DMS 273 (cell line): Measurements from ENCODE around the gene KRT80.

Experiments
- DNase-seq: peaks from one replicate; lab custom pipeline; 2025; ENCODE audit not compliant: unreplicated experiment; lab: John Stamatoyannopoulos, UW

The KRT80 gene

GRCh38 chr12:52141875-52142274 is 49.9 kb downstream of the KRT80 start:
- no peak for DNase-seq

- DNase-seq: peak; percentile 28
Observed at GRCh38 chr12:52141306-52141705, 50.5 kb downstream of the KRT80 start.

- peak; percentile 59 for DNase-seq
Observed at GRCh38 chr12:52139579-52140062, 52.2 kb downstream of the KRT80 start.

- no peak for DNase-seq
Observed at GRCh38 chr12:52139147-52139546, 52.7 kb downstream of the KRT80 start.

GRCh38 chr12:52137746-52138145 is 54.1 kb downstream of the KRT80 start:
- no peak for DNase-seq

GRCh38 chr12:52132754-52133161 is 59.1 kb downstream of the KRT80 start:
- no peak for DNase-seq

- DNase-seq: peak; percentile 74
Observed at GRCh38 chr12:52130711-52131110, 61.1 kb downstream of the KRT80 start.

- no peak for DNase-seq
Observed at GRCh38 chr12:52127683-52128450, 63.9 kb downstream of the KRT80 start.

- peak; percentile 79 for DNase-seq
Observed at GRCh38 chr12:52126605-52127578, 64.9 kb downstream of the KRT80 start.

- no peak for DNase-seq
Observed at GRCh38 chr12:52126050-52126604, 65.7 kb downstream of the KRT80 start.

- no peak for DNase-seq
Observed at GRCh38 chr12:52125476-52125900, 66.3 kb downstream of the KRT80 start.

- DNase-seq: no peak
Observed at GRCh38 chr12:52123487-52124186, 68.2 kb downstream of the KRT80 start.

- DNase-seq: no peak
Observed at GRCh38 chr12:52122904-52123303, 68.9 kb downstream of the KRT80 start.

- no peak for DNase-seq
Observed at GRCh38 chr12:52122540-52122871, 69.3 kb downstream of the KRT80 start.

GRCh38 chr12:52121824-52122539 is 69.8 kb downstream of the KRT80 start:
- DNase-seq: peak; percentile 71

GRCh38 chr12:52120951-52121823 is 70.6 kb downstream of the KRT80 start:
- no peak for DNase-seq

- DNase-seq: peak; percentile 61
Observed at GRCh38 chr12:52119398-52120254, 72.2 kb downstream of the KRT80 start.
